HCT116 (cell line): ENCODE data around the gene SLC17A8. TPM values are rescaled to one million over a fixed set of nuclear protein-coding genes. Genes with fewer than 3 reads are reported as not detected.

Experiments
- ATAC-seq: fragments of 200-7000 bp; cut with Tn5 transposase; 2 replicates; pipeline ENCODE4 v1.9.1; 2020; ENCODE audit warnings: mild to moderate bottlenecking, moderate library complexity
- BruUV-seq: library from RNA; stranded (reverse); fragments of 400-500 nt; replicated peaks from 2 replicates; lab custom pipeline; 2021; lab: Mats Ljungman, UMichigan
- CTCF ChIA-PET: fragments of 300-600 bp; sonication (Branson Sonifier 250); formaldehyde crosslinking; loops from one replicate; lab custom pipeline; 2021; ENCODE audit warnings: antibody characterized with exemption; lab: Charles Lee
- POLR2A ChIA-PET: fragments of 300-600, 350-600 bp; sonication (Branson Sonifier 250); formaldehyde crosslinking; loops from one replicate; lab custom pipeline; 2021; ENCODE audit warnings: antibody characterized with exemption; lab: Charles Lee
- RAD21 ChIA-PET, 2 experiments: fragments of 300-600 bp; sonication (Branson Sonifier 250); formaldehyde crosslinking; loops; one replicate each; lab custom pipeline; 2023; ENCODE audit warnings: low total read pairs in 2 of 2; ENCODE audit not compliant: uncharacterized antibody in 2 of 2, unreplicated experiment in 2 of 2, low non-redundant PET in 1 of 2; lab: Charles Lee
- DNase-seq: peaks from one replicate; pipeline ENCODE4 v3.0.0-alpha.2; 2010; ENCODE audit warnings: low read depth, low spot score
- H2AFZ ChIP-seq: fragments of 200-600 bp; shearing (Covaris generic), sonication (generic); 2 replicates; pipeline ENCODE4 v1.6.1; 2017; ENCODE audit warnings: low read depth, mixed run types, mixed read lengths, antibody characterized with exemption, low read length; ENCODE audit not compliant: poor library complexity, severe bottlenecking
- H3K27ac ChIP-seq: 2 replicates; pipeline ENCODE4 v1.5.1; 2012; ENCODE audit warnings: low read depth, low read length
- H3K27me3 ChIP-seq: fragments of 200-600 bp; sonication (generic); 2 replicates; pipeline ENCODE4 v1.6.1; 2016; ENCODE audit warnings: mixed run types, low read length, mixed read lengths; ENCODE audit not compliant: insufficient read depth
- H3K36me3 ChIP-seq, 2 experiments: fragments of 200-500 bp in 1 of 2; fragments of 200-600 bp in 1 of 2; sonication (Bioruptor generic) in 1 of 2; sonication (generic) in 1 of 2; 2 replicates each; pipeline versions ENCODE4 v1.5.1 to v1.6.1; 2014 to 2016; ENCODE audit warnings: low read length in 2 of 2, inconsistent platforms in 1 of 2, mixed read lengths in 1 of 2, mixed run types in 1 of 2; ENCODE audit not compliant: insufficient read depth in 2 of 2, control insufficient read depth in 1 of 2
- H3K4me1 ChIP-seq, 2 experiments: fragments of 200-600 bp in 1 of 2; sonication (generic) in 1 of 2; 2 replicates each; pipeline versions ENCODE4 v1.5.1 to v1.6.1; 2012 to 2017; ENCODE audit warnings: low read length in 2 of 2, inconsistent platforms in 1 of 2, mild to moderate bottlenecking in 1 of 2, mixed read lengths in 1 of 2, mixed run types in 1 of 2, moderate library complexity in 1 of 2; ENCODE audit not compliant: insufficient read depth in 2 of 2, control insufficient read depth in 1 of 2
- H3K4me2 ChIP-seq: fragments of 200-600 bp; sonication (generic); 2 replicates; pipeline ENCODE4 v1.6.1; 2017; ENCODE audit warnings: mixed run types, low read length, mixed read lengths
- H3K4me3 ChIP-seq, 2 experiments: fragments of 200-600 bp in 1 of 2; sonication (generic) in 1 of 2; replicated peaks in 1 of 2; 2 replicates each; pipeline ENCODE4 v1.5.1; 2011 to 2016; ENCODE audit warnings: low read length in 2 of 2, control low read depth in 1 of 2, low read depth in 1 of 2, mild to moderate bottlenecking in 1 of 2, mixed read lengths in 1 of 2, mixed run types in 1 of 2
- H3K79me2 ChIP-seq: fragments of 200-600 bp; sonication (generic); 2 replicates; pipeline ENCODE4 v1.6.1; 2017; ENCODE audit warnings: mild to moderate bottlenecking, mixed run types, low read length, moderate library complexity, mixed read lengths; ENCODE audit not compliant: insufficient read depth
- H3K9ac ChIP-seq: fragments of 200-600 bp; sonication (generic); 2 replicates; pipeline ENCODE4 v1.6.1; 2016; ENCODE audit warnings: low read length, mixed read lengths
- H3K9me2 ChIP-seq: fragments of 200-600 bp; sonication (generic), shearing (Covaris generic); 2 replicates; pipeline ENCODE4 v1.6.1; 2017; ENCODE audit warnings: mixed run types, mild to moderate bottlenecking, moderate library complexity; ENCODE audit not compliant: insufficient read depth
- H3K9me3 ChIP-seq, 2 experiments: fragments of 200-500 bp in 1 of 2; fragments of 200-600 bp in 1 of 2; sonication (Bioruptor generic) in 1 of 2; sonication (generic) in 1 of 2; 2 replicates each; pipeline ENCODE4 v1.6.1; 2014 to 2017; ENCODE audit warnings: low read length in 2 of 2, mixed read lengths in 2 of 2, inconsistent platforms in 1 of 2, low read depth in 1 of 2, mild to moderate bottlenecking in 1 of 2, mixed run types in 1 of 2, moderate library complexity in 1 of 2; ENCODE audit not compliant: control insufficient read depth in 1 of 2, insufficient read depth in 1 of 2
- H4K20me1 ChIP-seq: fragments of 200-600 bp; sonication (generic), shearing (Covaris generic); 2 replicates; pipeline ENCODE4 v1.6.1; 2017; ENCODE audit warnings: mixed run types, mild to moderate bottlenecking, moderate library complexity; ENCODE audit not compliant: insufficient read depth
- CBX3 ChIP-seq: IDR thresholded peaks from 2 replicates; pipeline ENCODE4 v1.6.1; 2012; ENCODE audit warnings: low read depth
- ELF1 ChIP-seq: IDR thresholded peaks from 2 replicates; pipeline ENCODE4 v1.6.1; 2012; ENCODE audit warnings: low read depth, borderline replicate concordance
- POLR2AphosphoS5 ChIP-seq: IDR thresholded peaks from 2 replicates; pipeline ENCODE4 v1.6.1; 2011; ENCODE audit warnings: mild to moderate bottlenecking, low read depth, low read length, moderate library complexity
- YY1 ChIP-seq: IDR thresholded peaks from 2 replicates; pipeline ENCODE4 v1.6.1; 2011; ENCODE audit warnings: low read length, low read depth, moderate library complexity, mild to moderate bottlenecking; ENCODE audit not compliant: insufficient replicate concordance; ENCODE audit errors: extremely low read depth
- ZNF274 ChIP-seq: fragments of 200-500 bp; sonication (Bioruptor generic); IDR thresholded peaks from 2 replicates; pipeline ENCODE4 v1.6.1; 2014; ENCODE audit warnings: mild to moderate bottlenecking, low read depth, low read length, inconsistent platforms
- intact Hi-C: fragments of 100-400 bp; cut with micrococcal nuclease; formaldehyde crosslinking; loops from 2 replicates; pipeline ENCODE4 v1.10.0; 2022
- total RNA-seq: library from RNA; stranded (reverse); gene quantifications from one replicate; pipeline ENCODE4 v1.2.1, GENCODE V29; 2021; ENCODE audit not compliant: unreplicated experiment
- TF ChIP-seq, protein P1 (sequence below), 3 experiments: fragments of 200-600 bp in 1 of 3; sonication (generic) in 1 of 3; IDR thresholded peaks in 2 of 3; conservative IDR thresholded peaks in 1 of 3; 2 replicates each; pipeline ENCODE4 v1.5.1; 2012 to 2017; ENCODE audit warnings: low read depth in 2 of 3, low read length in 2 of 3, antibody characterized with exemption in 1 of 3, borderline replicate concordance in 1 of 3, control low read depth in 1 of 3, mild to moderate bottlenecking in 1 of 3, mixed read lengths in 1 of 3, mixed run types in 1 of 3, moderate library complexity in 1 of 3; ENCODE audit not compliant: insufficient read depth in 1 of 3
- TF ChIP-seq, protein P2 (sequence below): IDR thresholded peaks from 2 replicates; pipeline ENCODE4 v1.6.1; 2012

The SLC17A8 gene
- total RNA-seq, 1 experiment from 2014 or later, result not detected

DNA sequence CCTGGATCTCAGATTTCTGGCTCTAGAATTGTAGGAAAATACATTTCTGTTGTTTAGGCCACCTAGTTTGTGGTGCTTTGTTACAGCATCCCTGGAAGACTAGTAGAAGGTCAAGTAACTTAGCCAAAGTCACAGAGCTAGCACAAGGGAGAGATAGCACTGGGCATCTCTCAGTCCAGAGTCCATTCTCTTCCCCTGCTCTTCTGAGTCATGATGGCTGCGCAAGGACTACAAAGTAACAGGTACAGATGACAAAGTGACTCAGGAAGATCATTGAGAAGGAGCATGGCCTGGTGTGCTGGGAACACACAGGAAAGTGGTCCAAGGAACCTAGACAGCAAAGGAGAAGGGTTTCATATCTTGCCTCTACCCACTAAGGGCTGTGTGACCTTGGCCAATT, 19.3 kb downstream of the SLC17A8 start (continued):
- no peak for TF ChIP-seq ELF1
- TF ChIP-seq YY1, result no peak
- TF ChIP-seq, protein P1, sequence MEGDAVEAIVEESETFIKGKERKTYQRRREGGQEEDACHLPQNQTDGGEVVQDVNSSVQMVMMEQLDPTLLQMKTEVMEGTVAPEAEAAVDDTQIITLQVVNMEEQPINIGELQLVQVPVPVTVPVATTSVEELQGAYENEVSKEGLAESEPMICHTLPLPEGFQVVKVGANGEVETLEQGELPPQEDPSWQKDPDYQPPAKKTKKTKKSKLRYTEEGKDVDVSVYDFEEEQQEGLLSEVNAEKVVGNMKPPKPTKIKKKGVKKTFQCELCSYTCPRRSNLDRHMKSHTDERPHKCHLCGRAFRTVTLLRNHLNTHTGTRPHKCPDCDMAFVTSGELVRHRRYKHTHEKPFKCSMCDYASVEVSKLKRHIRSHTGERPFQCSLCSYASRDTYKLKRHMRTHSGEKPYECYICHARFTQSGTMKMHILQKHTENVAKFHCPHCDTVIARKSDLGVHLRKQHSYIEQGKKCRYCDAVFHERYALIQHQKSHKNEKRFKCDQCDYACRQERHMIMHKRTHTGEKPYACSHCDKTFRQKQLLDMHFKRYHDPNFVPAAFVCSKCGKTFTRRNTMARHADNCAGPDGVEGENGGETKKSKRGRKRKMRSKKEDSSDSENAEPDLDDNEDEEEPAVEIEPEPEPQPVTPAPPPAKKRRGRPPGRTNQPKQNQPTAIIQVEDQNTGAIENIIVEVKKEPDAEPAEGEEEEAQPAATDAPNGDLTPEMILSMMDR (IDR thresholded peaks at IDR 0.05 in 2 of 3, conservative IDR thresholded peaks at IDR 0.05 in 1 of 3; ENCODE audit: borderline replicate concordance in 1 of 3, insufficient read depth in 1 of 3, low read depth in 2 of 3, low read length in 2 of 3), result no peak
- TF ChIP-seq, protein P2, sequence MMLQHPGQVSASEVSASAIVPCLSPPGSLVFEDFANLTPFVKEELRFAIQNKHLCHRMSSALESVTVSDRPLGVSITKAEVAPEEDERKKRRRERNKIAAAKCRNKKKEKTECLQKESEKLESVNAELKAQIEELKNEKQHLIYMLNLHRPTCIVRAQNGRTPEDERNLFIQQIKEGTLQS, result no peak
- TF ChIP-seq CBX3, result no peak
- TF ChIP-seq POLR2AphosphoS5, result no peak
- TF ChIP-seq, all 23 proteins: peak for 0

- Histone ChIP-seq H3K27ac (no peak overlapping the region), H3K79me2 (no peaks in the 10 kb centered on the region), H3K9me3 (no peaks in the 10 kb centered on the region), H3K4me3 (no peak overlapping the region), H3K36me3 (no peaks in the 10 kb centered on the region), H3K9me2 (no peaks in the 10 kb centered on the region), H2AFZ (no peak overlapping the region), H3K27me3 (0 out of 2 replicates have a peak, but pooled peaks cover 5% of the 10 kb centered on the region), H3K4me2 (no peak overlapping the region), H4K20me1 (no peaks in the 10 kb centered on the region), H3K4me1 (no peaks in the 10 kb centered on the region), H3K9ac (no peak overlapping the region)
- ATAC-seq (no peak), DNase-seq (no peak)
- no peak for TF ChIP-seq ZNF274
- intact Hi-C loops, result no loop called here
- POLR2A ChIA-PET, result no interaction called here
- no TSS peak for BruUV-seq
- RAD21 ChIA-PET, result no interaction called here
- CTCF ChIA-PET, result no interaction called here
Observed at GRCh38 chr12:100381379-100381778, 24.5 kb downstream of the SLC17A8 start.
